GM20431 (cell line): ENCODE data around the gene ACVR2A.

Experiments
- in situ Hi-C: fragments of 300-500 bp; cut with MseI, MboI; formaldehyde crosslinking; loops from one replicate; pipeline ENCODE4 v1.15.0; 2020; ENCODE audit warnings: low sequenced_read_pairs; ENCODE audit not compliant: unreplicated experiment

Gene ACVR2A

DNA sequence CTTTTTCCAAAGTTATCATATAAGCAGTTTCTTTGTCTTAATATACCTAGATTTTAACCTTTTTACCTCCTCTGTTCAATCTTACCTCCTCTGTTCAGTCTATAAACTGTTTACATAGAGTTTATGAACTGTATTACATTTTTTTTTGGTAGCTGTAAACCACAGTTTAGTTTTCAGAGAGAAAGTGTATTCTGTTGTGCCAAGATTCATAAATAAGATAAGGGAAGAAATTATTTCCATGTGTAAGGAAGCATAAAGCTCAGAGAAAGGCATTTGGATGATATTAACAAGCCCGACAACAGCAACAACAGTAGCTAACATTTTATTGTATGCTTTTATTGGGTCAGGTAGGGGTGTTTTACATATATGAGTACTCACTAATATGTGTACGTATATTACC is 71.2 kb downstream of the ACVR2A start:
- in situ Hi-C loops, result loop anchor here (25.0 kb wide), 1 partner anchor 829 kb away; no protein-coding TSS in a partner anchor

GRCh38 chr2:147916723-147917122 is 71.9 kb downstream of the ACVR2A start:
- in situ Hi-C loops, result loop anchor here (25.0 kb wide), 1 partner anchor 829 kb away; no protein-coding TSS in a partner anchor

GRCh38 chr2:147917161-147917560 is 72.3 kb downstream of the ACVR2A start:
- in situ Hi-C loops, result loop anchor here (25.0 kb wide), 1 partner anchor 830 kb away; no protein-coding TSS in a partner anchor

DNA sequence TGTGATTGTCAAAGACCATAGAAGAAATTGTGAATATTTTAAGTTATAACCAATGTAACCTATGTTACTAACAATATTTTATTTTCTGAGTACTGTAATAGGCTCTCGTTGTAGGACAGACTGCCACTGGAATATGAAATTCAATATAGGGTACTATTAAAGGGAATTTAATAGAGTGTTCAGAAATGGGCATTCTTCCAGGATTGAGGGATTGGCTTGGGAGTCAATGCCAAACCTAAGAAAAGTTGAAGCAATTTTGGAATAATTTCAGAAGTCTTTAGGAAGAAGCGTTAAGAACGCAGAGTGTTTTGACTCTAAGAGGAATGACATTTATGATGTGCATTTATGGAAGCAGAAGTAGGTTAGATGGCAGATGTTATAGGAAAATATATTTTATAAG is 79.0 kb downstream of the ACVR2A start:
- in situ Hi-C loops, result loop anchor here (25.0 kb wide), 1 partner anchor 837 kb away; no protein-coding TSS in a partner anchor

DNA sequence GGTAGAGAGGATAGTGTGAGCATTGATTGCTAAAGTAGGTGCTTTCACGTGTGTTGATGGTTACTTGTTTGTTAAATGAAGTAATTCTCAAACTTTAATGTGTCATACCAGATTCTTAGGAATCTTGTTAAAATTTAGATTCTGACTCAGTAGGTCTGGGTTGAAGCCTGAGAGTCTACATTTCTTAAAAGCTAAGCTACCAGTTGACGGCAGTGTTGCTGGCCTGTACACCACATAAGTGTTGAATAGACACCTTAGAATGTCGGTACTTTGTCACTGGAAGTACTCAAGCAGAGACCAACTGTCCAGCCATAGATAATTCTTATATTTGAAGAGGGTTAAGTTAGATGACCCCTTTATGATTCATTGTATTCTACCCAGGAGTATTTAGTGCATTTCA is 79.8 kb downstream of the ACVR2A start:
- in situ Hi-C loops, result loop anchor here (25.0 kb wide), 1 partner anchor 837 kb away; no protein-coding TSS in a partner anchor

DNA sequence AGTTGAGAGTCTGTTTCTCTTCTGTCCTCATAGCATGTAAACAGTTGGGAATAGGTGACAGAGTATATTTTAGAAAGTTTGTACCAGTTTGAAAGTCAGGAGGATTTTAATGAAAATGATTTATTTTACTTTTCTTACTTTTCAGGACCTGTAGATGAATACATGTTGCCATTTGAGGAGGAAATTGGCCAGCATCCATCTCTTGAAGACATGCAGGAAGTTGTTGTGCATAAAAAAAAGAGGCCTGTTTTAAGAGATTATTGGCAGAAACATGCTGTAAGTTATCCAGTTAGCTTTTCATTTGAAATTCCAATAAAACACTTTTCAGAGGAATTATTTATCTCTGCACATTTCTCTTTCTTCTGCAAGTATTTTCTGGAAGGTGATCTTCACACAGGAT is 81.1 kb downstream of the ACVR2A start:
- in situ Hi-C loops, result no loop called here

DNA sequence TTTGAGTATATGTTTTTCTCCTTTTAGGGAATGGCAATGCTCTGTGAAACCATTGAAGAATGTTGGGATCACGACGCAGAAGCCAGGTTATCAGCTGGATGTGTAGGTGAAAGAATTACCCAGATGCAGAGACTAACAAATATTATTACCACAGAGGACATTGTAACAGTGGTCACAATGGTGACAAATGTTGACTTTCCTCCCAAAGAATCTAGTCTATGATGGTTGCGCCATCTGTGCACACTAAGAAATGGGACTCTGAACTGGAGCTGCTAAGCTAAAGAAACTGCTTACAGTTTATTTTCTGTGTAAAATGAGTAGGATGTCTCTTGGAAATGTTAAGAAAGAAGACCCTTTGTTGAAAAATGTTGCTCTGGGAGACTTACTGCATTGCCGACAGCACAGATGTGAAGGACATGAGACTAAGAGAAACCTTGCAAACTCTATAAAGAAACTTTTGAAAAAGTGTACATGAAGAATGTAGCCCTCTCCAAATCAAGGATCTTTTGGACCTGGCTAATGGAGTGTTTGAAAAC is 82.3 kb downstream of the ACVR2A start:
- in situ Hi-C loops, result no loop called here

DNA sequence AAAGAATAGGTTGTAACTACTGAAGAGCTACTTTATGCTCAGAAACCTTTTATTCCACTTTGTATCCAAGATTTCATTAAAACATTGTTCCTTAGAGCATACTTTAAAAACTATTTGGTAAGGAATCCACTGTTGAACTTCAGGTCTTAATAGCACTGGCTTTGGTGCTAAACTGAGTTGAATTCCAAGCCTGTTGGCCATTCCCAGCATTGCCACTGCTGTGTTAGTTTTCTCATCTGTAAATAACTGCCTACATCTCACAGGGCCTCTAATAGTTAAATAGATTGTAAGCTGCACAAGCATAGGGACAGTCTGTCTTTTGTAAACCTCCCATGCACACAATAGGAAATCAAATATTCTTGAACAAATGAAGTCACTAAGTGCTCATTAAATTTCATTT is 89.1 kb downstream of the ACVR2A start:
- in situ Hi-C loops, result no loop called here

DNA sequence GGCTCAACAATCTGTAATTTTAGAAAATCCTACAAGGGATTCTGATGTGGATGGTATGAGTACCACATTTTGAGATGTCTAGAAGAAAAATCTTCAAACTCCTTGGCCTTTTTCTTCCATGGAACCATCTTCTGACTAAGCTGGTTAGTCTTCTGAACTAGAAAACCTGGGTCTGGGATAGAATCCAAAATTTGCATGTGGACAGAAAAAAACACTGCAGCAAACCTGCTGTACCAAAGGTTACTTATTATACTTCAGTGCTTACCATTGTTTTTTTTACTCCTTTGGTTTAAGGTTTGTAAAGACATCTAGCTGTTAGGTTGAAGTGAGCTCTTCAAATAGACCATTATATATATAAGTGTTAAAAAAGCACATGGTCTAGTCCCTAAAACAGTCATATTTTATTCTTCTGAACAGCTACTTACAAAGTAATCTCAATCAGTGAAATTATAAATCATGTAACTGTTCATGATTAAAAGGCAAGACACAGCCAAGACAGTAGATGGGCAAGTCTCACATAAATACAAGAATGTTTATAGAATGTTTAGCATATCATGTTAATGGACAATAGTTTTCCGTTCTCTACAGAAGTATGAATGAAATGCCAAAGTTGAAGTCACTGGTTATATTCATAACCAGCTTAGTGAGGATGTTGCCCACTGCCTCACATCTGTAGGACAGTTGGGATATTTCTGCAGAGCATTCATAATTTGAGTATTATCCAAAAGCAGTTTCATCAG is 90.2 kb downstream of the ACVR2A start:
- in situ Hi-C loops, result no loop called here

DNA sequence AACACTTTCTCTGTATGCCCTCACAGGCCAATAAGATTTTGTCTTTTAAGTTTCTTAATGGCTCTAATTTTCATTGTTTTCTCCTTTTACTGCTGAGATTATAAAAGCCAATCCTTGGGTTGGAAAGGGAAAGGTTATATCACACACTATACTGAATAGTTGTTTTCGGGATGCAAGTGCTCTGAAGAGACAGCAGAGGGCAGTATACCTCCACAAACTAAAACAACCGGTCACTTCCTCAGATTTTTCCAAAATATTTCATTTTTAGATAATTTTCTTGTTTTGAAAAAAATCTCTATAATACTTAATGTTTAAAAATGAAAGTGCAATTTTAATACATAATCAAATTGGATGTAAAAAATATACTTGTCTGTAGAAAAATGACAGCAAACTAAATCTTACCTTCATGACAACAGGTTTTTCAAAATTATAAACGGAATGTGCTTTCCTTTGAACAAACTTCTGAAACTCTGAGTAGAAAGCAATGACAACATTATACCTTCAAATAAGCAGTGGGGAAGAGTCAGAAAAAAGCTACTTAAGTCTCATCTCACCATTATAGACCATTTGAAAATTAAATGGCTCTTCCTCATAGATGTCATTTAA is 93.0 kb downstream of the ACVR2A start:
- in situ Hi-C loops, result no loop called here

- in situ Hi-C loops, result no loop called here
These were observed 94.5 kb downstream of the ACVR2A start for GRCh38 chr2:147939313-147939712.

DNA sequence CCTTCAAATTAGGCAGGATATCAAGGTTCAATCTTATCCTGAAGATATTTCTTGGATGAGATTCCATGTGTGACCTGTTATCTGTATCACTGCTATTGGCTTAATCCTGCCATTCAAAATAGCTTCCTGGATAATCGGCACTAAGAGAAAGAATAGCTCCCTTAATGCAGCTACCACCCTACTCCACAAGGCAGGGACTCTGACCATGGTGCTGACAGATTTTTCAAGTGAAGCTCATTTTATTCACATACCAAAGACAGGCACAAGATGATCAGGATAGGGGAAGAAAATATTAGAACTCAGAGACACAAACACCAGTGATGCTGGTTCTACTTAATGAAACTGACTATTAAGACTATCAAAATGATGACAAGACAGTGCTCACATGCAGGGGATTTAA is 100.8 kb downstream of the ACVR2A start:
- in situ Hi-C loops, result no loop called here

DNA sequence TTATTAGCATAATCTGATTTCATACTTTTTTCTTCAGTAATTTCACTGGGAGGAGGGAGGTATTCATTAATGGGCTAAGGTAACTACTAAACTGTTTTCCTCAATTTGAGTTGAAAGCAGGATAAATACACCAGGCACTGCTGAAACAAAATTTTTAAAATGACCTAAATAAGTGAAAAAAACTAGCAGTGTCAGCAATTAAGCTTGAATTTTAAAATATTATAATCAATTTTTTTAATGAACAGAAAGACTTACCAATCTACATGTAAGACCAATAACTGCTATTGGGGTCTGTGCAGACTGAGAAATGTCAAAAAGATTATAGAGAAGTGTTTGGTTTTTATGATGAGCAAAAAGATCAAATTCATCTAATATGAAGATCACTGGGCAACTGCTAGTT is 107.3 kb downstream of the ACVR2A start:
- in situ Hi-C loops, result no loop called here

DNA sequence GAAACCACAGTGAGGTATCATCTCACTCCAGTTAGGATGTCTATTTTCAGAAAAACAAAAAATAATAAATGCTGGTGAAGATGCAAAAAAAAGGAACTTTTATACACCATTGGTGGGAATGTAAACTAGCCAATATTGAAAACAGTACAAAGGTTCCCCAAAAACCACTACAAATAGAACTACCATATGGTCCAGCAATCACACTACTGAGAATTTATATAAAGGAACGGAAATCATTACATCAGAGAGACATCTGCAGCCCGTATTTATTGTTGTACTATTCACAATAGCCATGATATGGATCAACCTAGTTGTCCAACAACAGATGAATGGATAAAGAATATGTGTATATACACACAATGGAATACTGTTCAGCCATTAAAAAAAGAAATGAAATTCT is 123.7 kb downstream of the ACVR2A start:
- in situ Hi-C loops, result no loop called here

DNA sequence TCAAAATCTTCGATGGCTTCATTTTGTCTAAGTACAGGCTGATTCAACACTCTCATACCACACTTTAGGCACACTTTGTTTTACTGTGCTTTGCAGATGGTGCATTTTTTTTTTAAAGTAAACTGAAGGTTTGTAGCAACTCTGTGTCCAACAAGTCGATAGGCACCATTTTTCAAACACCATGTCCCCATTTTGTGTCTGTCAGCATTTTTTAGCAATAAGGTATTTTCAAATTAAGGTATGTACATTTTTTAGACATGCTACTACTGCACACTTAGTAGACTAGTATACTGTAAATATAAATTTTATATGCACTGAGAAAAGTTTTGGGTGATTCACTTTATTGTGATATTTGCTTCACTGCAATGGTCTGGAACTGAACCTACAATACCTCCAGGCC is 131.3 kb downstream of the ACVR2A start:
- in situ Hi-C loops, result loop anchor here (25.0 kb wide), 1 partner anchor 536 kb away; no protein-coding TSS in a partner anchor

- in situ Hi-C loops, result loop anchor here (25.0 kb wide), 1 partner anchor 535 kb away; no protein-coding TSS in a partner anchor
These were observed 132.8 kb downstream of the ACVR2A start for GRCh38 chr2:147977679-147978078.
